BJ (cell line): ENCODE data around the gene ETAA1. TPM values are rescaled to one million over a fixed set of nuclear protein-coding genes. Genes with fewer than 3 reads are reported as not detected.

Source experiments
- CTCF ChIA-PET: fragments of 350-600 bp; formaldehyde crosslinking; extraction: SDS; loops from one replicate; lab custom pipeline; 2021; ENCODE audit warnings: antibody characterized with exemption, inconsistent platforms; lab: Yijun Ruan, JAX
- POLR2A ChIA-PET: fragments of 300-600 bp; sonication (Branson Sonifier 250); formaldehyde crosslinking; extraction: SDS; loops from one replicate; lab custom pipeline; 2021; ENCODE audit warnings: antibody characterized with exemption; lab: Charles Lee
- DNase-seq: peaks from one replicate; pipeline ENCODE4 v3.0.0-alpha.2; 2011; ENCODE audit warnings: low read depth
- H3K27me3 ChIP-seq: 2 replicates; pipeline ENCODE4 v1.6.0; 2011; ENCODE audit warnings: low read length; ENCODE audit not compliant: control insufficient read depth, insufficient read depth
- H3K36me3 ChIP-seq: 2 replicates; pipeline ENCODE4 v1.5.1; 2011; ENCODE audit warnings: low read length; ENCODE audit not compliant: control insufficient read depth, insufficient read depth
- H3K4me3 ChIP-seq: 2 replicates; pipeline ENCODE4 v1.5.1; 2011; ENCODE audit warnings: low read depth, mild to moderate bottlenecking, control low read depth, low read length
- CTCF ChIP-seq: IDR thresholded peaks from 2 replicates; pipeline ENCODE4 v1.5.1; 2011; ENCODE audit warnings: low read depth, mild to moderate bottlenecking, control low read depth, inconsistent platforms, low read length, moderate library complexity; ENCODE audit not compliant: insufficient read depth
- polyA plus RNA-seq: library from polyadenylated mRNA; depleted of rRNA; stranded (reverse); fragments of >200 nt; gene quantifications from 2 replicates; pipeline ENCODE4 v1.2.3, GENCODE V29; 2011

The ETAA1 gene
- polyA plus RNA-seq, 1 experiment, result 3.5 TPM

GRCh38 chr2:67379048-67379447 lies 18.1 kb upstream of the ETAA1 start:
- Histone ChIP-seq H3K4me3 (no peak overlapping the region), H3K36me3 (no peaks in the 10 kb centered on the region), H3K27me3 (no peaks in the 10 kb centered on the region)
- ChIA-PET CTCF (no interaction called here), POLR2A (no interaction called here)
- DNase-seq, result no peak
- no peak for TF ChIP-seq CTCF

DNA sequence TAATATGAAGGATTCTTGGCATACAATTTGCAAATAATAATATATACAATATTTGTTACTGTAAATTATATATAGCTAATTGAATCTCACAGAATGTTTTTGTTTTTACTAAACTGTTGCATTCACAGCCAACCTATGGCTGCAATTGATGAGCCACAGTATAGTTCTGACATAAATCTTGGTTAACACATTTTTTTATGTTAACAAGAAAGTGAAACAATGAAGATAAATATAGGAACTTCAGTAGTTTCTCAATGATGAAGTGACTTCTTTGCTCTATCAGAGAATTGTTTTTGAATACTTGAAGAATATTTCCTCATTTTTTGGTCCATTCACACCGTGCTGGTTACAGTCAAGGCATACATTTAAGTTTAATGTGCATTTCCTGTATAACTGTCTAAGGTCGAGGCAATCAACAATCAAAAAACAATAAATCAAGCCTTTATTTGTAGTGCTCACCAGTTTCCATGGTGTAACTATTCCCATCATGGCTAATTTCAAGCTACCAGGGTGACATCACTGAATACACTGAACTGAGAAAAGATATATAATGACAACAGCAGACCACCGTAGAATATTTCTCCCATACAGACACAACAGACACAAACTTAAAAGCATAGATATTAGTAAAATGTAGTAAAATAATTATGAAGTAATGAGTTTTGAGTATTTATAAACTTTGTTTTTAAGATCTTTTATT lies 12.9 kb upstream of the ETAA1 start:
- Histone ChIP-seq H3K36me3 (no peaks in the 10 kb centered on the region), H3K27me3 (no peaks in the 10 kb centered on the region), H3K4me3 (no peak overlapping the region)
- POLR2A ChIA-PET, result no interaction called here
- no peak for TF ChIP-seq CTCF
- DNase-seq, result no peak
- CTCF ChIA-PET, result interaction anchor here (0.9 kb wide), 1 partner anchor 15 kb away, joined by 3 read pairs; no protein-coding TSS in a partner anchor

DNA sequence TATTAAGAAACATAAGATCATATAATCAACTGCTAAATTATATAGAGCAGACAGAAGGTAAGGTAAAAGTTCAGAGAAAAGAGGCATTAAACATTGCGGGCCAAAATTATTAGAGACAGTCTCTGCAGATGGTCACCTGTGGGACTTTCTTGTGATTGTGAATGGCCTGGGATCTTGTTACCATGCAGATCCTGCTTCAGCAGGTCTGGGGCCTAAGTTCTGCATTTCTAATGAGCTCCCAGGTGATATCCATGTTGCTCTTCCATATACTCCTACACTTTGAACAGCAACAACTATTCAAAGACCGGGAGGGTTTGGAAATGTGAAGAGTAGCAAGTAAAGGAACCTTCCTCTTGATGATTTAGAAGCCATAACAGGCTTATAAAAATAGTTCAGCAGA lies 8.5 kb upstream of the ETAA1 start:
- no peaks in the 10 kb centered on the region for H3K36me3 ChIP-seq
- TF ChIP-seq CTCF, result no peak
- CTCF ChIA-PET, result no interaction called here
- H3K4me3 ChIP-seq, result no peak overlapping the region
- no peaks in the 10 kb centered on the region for H3K27me3 ChIP-seq
- DNase-seq, result no peak
- POLR2A ChIA-PET, result no interaction called here

DNA sequence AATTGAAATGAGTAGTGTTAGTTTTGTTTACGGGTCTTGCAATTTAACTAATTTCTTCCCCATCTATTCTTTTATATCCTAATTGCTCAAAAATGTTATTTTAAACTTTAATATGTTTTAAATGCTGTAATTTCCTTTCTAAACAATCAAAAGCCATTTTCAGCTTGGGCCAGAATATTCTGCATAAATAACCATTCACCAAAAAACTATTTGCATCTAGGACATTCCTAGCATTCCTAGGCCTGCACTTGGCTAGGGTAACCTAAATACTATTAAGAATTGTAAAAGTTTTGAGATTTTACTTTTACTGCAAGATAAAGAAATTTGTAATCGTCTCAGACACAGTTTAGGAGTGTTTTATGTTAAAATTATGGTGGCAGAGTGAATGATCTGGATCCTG lies 7.8 kb upstream of the ETAA1 start:
- Histone ChIP-seq H3K27me3 (no peaks in the 10 kb centered on the region), H3K4me3 (no peak overlapping the region), H3K36me3 (no peaks in the 10 kb centered on the region)
- TF ChIP-seq CTCF, result no peak
- peak; percentile 46 for DNase-seq
- ChIA-PET CTCF (interaction anchor here (0.8 kb wide), 1 partner anchor 451 kb away, joined by 3 read pairs; no protein-coding TSS in a partner anchor), POLR2A (no interaction called here)

GRCh38 chr2:67389788-67390187 lies 7.3 kb upstream of the ETAA1 start:
- CTCF ChIA-PET, result interaction anchor here (0.8 kb wide), 1 partner anchor 451 kb away, joined by 3 read pairs; no protein-coding TSS in a partner anchor

More at GRCh38 chr2:67389788-67390187, 7.3 kb upstream of the ETAA1 start:
- H3K4me3 ChIP-seq, result no peak overlapping the region
- no peaks in the 10 kb centered on the region for H3K36me3 ChIP-seq
- no peak for TF ChIP-seq CTCF
- no peaks in the 10 kb centered on the region for H3K27me3 ChIP-seq
- POLR2A ChIA-PET, result no interaction called here
- DNase-seq, result no peak
